ENCODE data around the gene FBXW11. TPM values are rescaled to one million over a fixed set of nuclear protein-coding genes. Genes with fewer than 3 reads are reported as not detected.

Gene FBXW11
- total RNA-seq, 1 experiment from 2014 or later: 85.3 TPM

GRCh38 chr5:172004824-172005237 is 1.6 kb downstream of the FBXW11 start:
- H3K36me3 Mint-ChIP-seq (ENCODE audit: insufficient read depth in 1 of 3, low read depth in 3 of 3): peaks cover 0 to 14% (median 10%) of the 10 kb centered on the region in 3 experiments; a peak in 5 of 7 replicates
- Histone ChIP-seq H2AFZ (ENCODE audit: low read length) (no peak overlapping the region), H4K91ac (ENCODE audit: insufficient read length, low read depth, low read length) (no peak overlapping the region), H3K14ac (ENCODE audit: insufficient read depth, low read length) (no peak overlapping the region), H3K23ac (ENCODE audit: insufficient read length, low read depth, low read length) (no peak overlapping the region), H4K20me1 (ENCODE audit: control insufficient read depth, insufficient read depth, insufficient read length) (no peaks in the 10 kb centered on the region), H3K79me1 (ENCODE audit: insufficient read depth, low read depth, low read length, poor library complexity, severe bottlenecking) (peaks cover 3% of the 10 kb centered on the region), H2BK5ac (ENCODE audit: insufficient read length, low read length) (no peak overlapping the region), H2BK120ac (ENCODE audit: low read depth, low read length, poor library complexity, severe bottlenecking) (no peak overlapping the region), H3T11ph (ENCODE audit: low read length) (no peak overlapping the region), H3K9me3 (ENCODE audit: control insufficient read depth, low read depth, low read length) (no peaks in the 10 kb centered on the region), H2BK20ac (ENCODE audit: low read depth, low read length, poor library complexity, severe bottlenecking) (no peak overlapping the region), H3K27me3 (ENCODE audit: insufficient read depth, low read length) (no peaks in the 10 kb centered on the region), H4K8ac (replicated peaks; ENCODE audit: insufficient read length, low read depth, low read length) (no peak overlapping the region), H3K79me2 (ENCODE audit: insufficient read depth, low read length) (peaks cover 50% of the 10 kb centered on the region; the same call in 1 of the 2 replicates), H3K4me2 (ENCODE audit: insufficient read depth, insufficient read length, low read length) (peak overlapping the region; percentile 90), H2BK15ac (ENCODE audit: low read depth, low read length) (no peak overlapping the region), H3K56ac (ENCODE audit: insufficient read length, low read depth, low read length) (no peak overlapping the region), H4K5ac (ENCODE audit: insufficient read length, low read depth, low read length) (no peak overlapping the region), H2AK5ac (ENCODE audit: insufficient read length, low read length) (no peak overlapping the region), H3K23me2 (ENCODE audit: insufficient read length, low read depth, low read length, poor library complexity, severe bottlenecking) (peaks cover 16% of the 10 kb centered on the region), H2BK12ac (ENCODE audit: insufficient read length, low read depth, low read length) (no peak overlapping the region), H3K27ac (ENCODE audit: insufficient read length, low read depth, low read length) (no peak overlapping the region), H3K4me1 (ENCODE audit: insufficient read depth, low read length) (peaks cover 11% of the 10 kb centered on the region), H3K18ac (ENCODE audit: insufficient read length, low read depth, low read length) (no peak overlapping the region), H3K4ac (ENCODE audit: low read depth, low read length) (no peak overlapping the region), H3K9ac (ENCODE audit: extremely low read depth, insufficient read length, low read length) (peak overlapping the region; percentile 60)
- no peak for DNase-seq
- H3K4me3 Mint-ChIP-seq: peak overlapping the region; percentile 94 to 97
- H3K9me3 Mint-ChIP-seq: no peaks in the 10 kb centered on the region
- peak overlapping the region in 2 of 3 experiments; percentile 69 to 90; a peak in 2 of 7 replicates for H3K27ac Mint-ChIP-seq
- no CpG with 5 or more reads among the region's 3 CpGs for WGBS (ENCODE audit: extremely low coverage, insufficient read length, low lambda C conversion rate)
- H3K4me1 Mint-ChIP-seq: peaks cover 73 to 80% of the 10 kb centered on the region in 2 experiments
- no peak for TF ChIP-seq CTCF (conservative IDR thresholded peaks at IDR 0.05)
- H3K27me3 Mint-ChIP-seq (ENCODE audit: low read depth): no peaks in the 10 kb centered on the region
